Chondrocyte (in vitro differentiated cells): ENCODE results near the gene GNA15. TPM values are rescaled to one million over a fixed set of nuclear protein-coding genes. Genes with fewer than 3 reads are reported as not detected.
"Not testable (repeated sequence)": the region's sequence is repeated elsewhere in the genome, so short reads cannot be mapped to it uniquely, and the experiment has no call there.

ENCODE experiments used
- DNase-seq: peaks from one replicate; pipeline ENCODE4 v3.0.0; 2021; ENCODE audit warnings: mixed read lengths, low spot score
- H3K27ac Mint-ChIP-seq: one replicate; pipeline ENCODE4 v1.8.0; 2021; ENCODE audit warnings: mild to moderate bottlenecking, moderate library complexity, mixed read lengths; ENCODE audit not compliant: unreplicated experiment
- H3K27me3 Mint-ChIP-seq: 2 replicates; pipeline ENCODE4 v1.8.0; 2021; ENCODE audit warnings: low read depth, mixed read lengths
- H3K36me3 Mint-ChIP-seq: 2 replicates; pipeline ENCODE4 v1.8.0; 2021; ENCODE audit warnings: low read depth, mixed read lengths
- H3K4me1 Mint-ChIP-seq: 2 replicates; pipeline ENCODE4 v1.8.0; 2021; ENCODE audit warnings: low read depth, mild to moderate bottlenecking, mixed read lengths
- H3K4me3 Mint-ChIP-seq: one replicate; pipeline ENCODE4 v1.8.0; 2021; ENCODE audit warnings: mild to moderate bottlenecking, moderate library complexity, mixed read lengths; ENCODE audit not compliant: unreplicated experiment
- H3K9me3 Mint-ChIP-seq: 2 replicates; pipeline ENCODE4 v1.8.0; 2021; ENCODE audit warnings: low read depth, mixed read lengths
- total RNA-seq: library from RNA; stranded (reverse); gene quantifications from 3 replicates; pipeline ENCODE4 v1.2.1, GENCODE V29; 2021
- TF ChIP-seq, protein P1 (sequence below): fragments of 200-600 bp; sonication (generic); IDR thresholded peaks from 2 replicates; pipeline ENCODE4 v1.5.0; 2021; ENCODE audit warnings: antibody characterized with exemption, mild to moderate bottlenecking, moderate library complexity

Gene GNA15
- total RNA-seq, 1 donor from 2014 or later, result not detected

DNA sequence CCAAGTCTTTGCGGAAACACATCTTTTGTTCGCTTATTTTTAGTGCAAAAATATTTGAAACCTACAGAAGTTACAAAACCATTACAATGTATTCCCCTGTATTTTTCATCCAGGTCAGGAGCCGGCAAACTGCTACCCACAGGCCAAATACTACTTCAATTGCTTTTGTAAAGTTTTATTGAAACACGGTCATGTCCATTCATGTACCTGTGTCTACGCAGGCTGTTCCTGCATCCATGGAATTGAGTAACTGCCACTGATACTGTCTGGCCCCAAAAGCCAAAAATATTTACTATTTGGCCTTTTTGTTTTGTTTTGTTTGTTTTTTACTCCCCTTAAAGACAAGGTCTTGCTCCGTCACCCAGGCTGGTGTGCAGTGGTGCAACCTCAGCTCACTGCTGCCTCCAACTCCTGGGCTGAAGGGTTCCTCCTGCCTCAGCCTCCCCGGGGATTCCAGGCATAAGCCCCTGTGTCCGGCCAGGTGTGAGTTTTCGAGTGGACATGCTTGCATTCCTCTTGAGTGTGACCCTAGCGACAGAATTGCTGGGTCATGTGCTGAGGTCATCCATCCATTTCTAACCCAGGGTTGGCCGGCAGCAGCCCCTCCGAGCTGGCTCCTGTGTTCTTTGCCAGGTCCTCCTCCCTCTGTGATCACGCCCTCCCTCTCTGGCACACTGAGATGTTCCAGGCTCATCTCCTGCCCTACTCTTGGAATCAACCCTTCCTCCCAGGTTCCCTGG is 31.9 kb downstream of the GNA15 start:
- no peak for DNase-seq
- Mint-ChIP-seq H3K9me3 (no peaks in the 10 kb centered on the region), H3K27ac (no peak overlapping the region), H3K4me1 (peaks cover 6% of the 10 kb centered on the region), H3K4me3 (no peak overlapping the region), H3K36me3 (no peaks in the 10 kb centered on the region), H3K27me3 (peaks cover 13% of the 10 kb centered on the region)
- TF ChIP-seq, protein P1, sequence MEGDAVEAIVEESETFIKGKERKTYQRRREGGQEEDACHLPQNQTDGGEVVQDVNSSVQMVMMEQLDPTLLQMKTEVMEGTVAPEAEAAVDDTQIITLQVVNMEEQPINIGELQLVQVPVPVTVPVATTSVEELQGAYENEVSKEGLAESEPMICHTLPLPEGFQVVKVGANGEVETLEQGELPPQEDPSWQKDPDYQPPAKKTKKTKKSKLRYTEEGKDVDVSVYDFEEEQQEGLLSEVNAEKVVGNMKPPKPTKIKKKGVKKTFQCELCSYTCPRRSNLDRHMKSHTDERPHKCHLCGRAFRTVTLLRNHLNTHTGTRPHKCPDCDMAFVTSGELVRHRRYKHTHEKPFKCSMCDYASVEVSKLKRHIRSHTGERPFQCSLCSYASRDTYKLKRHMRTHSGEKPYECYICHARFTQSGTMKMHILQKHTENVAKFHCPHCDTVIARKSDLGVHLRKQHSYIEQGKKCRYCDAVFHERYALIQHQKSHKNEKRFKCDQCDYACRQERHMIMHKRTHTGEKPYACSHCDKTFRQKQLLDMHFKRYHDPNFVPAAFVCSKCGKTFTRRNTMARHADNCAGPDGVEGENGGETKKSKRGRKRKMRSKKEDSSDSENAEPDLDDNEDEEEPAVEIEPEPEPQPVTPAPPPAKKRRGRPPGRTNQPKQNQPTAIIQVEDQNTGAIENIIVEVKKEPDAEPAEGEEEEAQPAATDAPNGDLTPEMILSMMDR, result no peak

- no peak overlapping the region for H3K4me3 Mint-ChIP-seq
- no peak for DNase-seq
- peaks cover 10% of the 10 kb centered on the region for H3K27me3 Mint-ChIP-seq
- H3K4me1 Mint-ChIP-seq, result peaks cover 2% of the 10 kb centered on the region
- H3K36me3 Mint-ChIP-seq, result no peaks in the 10 kb centered on the region
- TF ChIP-seq, protein P1, result no peak
- H3K27ac Mint-ChIP-seq, result no peak overlapping the region
- H3K9me3 Mint-ChIP-seq, result no peaks in the 10 kb centered on the region
These were observed 36.2 kb downstream of the GNA15 start for GRCh38 chr19:3171894-3172672.

DNA sequence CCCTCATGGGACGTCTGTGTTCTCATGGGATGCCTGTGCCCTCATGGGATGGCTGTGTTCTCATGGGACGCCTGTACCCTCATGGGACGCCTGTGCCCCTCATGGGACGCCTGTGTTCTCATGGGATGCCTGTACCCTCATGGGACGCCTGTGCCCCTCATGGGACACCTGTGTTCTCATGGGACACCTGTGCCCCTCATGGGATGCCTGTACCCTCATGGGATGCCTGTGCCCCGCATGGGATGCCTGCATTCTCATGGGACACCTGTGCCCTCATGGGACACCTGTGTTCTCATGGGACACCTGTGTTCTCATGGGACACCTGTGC is 36.8 kb downstream of the GNA15 start:
- H3K9me3 Mint-ChIP-seq, H3K4me3 Mint-ChIP-seq, H3K4me1 Mint-ChIP-seq, H3K36me3 Mint-ChIP-seq, H3K27me3 Mint-ChIP-seq, DNase-seq, H3K27ac Mint-ChIP-seq: not testable (repeated sequence)

- peaks cover 3% of the 10 kb centered on the region for H3K4me1 Mint-ChIP-seq
These were observed 40.2 kb downstream of the GNA15 start for GRCh38 chr19:3175781-3176714.

DNA sequence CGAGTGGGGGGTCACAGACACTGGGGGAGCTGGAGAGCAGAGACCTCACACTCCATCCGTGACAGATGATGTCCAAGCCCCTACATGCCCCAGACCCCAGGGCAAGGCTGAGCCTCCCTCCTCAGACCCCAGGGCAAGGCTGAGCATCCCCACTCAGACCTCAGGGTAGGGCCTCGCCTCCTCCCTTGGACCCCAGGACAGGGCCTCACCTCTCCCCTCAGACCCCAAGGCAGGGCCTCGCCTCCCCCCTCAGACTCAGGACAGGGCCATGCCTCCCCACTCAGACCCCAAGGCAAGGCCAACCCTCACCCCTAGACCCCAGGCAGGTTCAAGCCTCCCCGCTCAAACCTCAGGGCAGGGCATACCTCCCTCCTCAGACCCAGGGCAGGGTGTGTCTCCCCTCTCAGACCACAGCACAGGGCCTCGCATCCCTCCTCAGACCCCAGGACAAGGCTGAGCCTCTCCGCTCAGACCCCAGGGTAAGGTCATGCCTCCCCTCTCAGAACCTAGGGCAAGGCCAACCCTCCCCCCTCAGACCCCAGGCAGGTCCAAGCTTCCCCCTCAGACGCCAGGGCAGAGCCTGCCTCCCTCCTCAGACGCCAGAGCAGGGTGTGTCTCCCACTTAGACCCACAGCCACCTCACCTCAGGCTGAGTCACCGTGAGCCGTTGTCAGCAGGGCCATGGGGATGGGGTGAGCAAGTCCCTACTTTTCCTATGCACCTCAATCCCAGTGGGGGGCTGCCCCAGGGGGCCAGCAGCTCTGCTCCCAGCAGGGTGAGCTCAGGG is 41.1 kb downstream of the GNA15 start:
- Mint-ChIP-seq H3K36me3 (no peaks in the 10 kb centered on the region), H3K27me3 (no peaks in the 10 kb centered on the region), H3K27ac (no peak overlapping the region), H3K4me3 (no peak overlapping the region), H3K9me3 (no peaks in the 10 kb centered on the region), H3K4me1 (peaks cover 3% of the 10 kb centered on the region)
- peak; percentile 82 for DNase-seq
- TF ChIP-seq, protein P1, result no peak

More at GRCh38 chr19:3175781-3176714, 40.2 kb downstream of the GNA15 start:
- Mint-ChIP-seq H3K4me3 (no peak overlapping the region), H3K27me3 (peaks cover 4% of the 10 kb centered on the region), H3K27ac (no peak overlapping the region), H3K9me3 (no peaks in the 10 kb centered on the region), H3K36me3 (no peaks in the 10 kb centered on the region)
- DNase-seq, result no peak
- TF ChIP-seq, protein P1, result no peak
